NOMO-1 treated with DMSO at 0.1 percent for 48 hours (cell line): ENCODE measurements around the gene ATCAY.
"Not testable (repeated sequence)": the region's sequence is repeated elsewhere in the genome, so short reads cannot be mapped to it uniquely, and the experiment has no call there.

Experiments used
- DNase-seq: peaks from one replicate; lab custom pipeline; 2025; ENCODE audit not compliant: unreplicated experiment; lab: John Stamatoyannopoulos, UW

ATCAY gene

GRCh38 chr19:3944018-3944721, 63.7 kb downstream of the ATCAY start:
- no peak for DNase-seq

GRCh38 chr19:3945838-3946237, 65.4 kb downstream of the ATCAY start:
- DNase-seq, result no peak

GRCh38 chr19:3947316-3947933, 66.9 kb downstream of the ATCAY start:
- DNase-seq, result not testable (repeated sequence)

GRCh38 chr19:3949294-3949693, 68.8 kb downstream of the ATCAY start:
- DNase-seq, result no peak

- no peak for DNase-seq
Observed at GRCh38 chr19:3949997-3950859, 69.7 kb downstream of the ATCAY start.

GRCh38 chr19:3950871-3951861, 70.7 kb downstream of the ATCAY start:
- no peak for DNase-seq

- not testable (repeated sequence) for DNase-seq
Observed at GRCh38 chr19:3952755-3953276, 72.3 kb downstream of the ATCAY start.

- DNase-seq, result no peak
Observed at GRCh38 chr19:3954107-3954506, 73.6 kb downstream of the ATCAY start.

- not testable (repeated sequence) for DNase-seq
Observed at GRCh38 chr19:3955276-3955675, 74.8 kb downstream of the ATCAY start.

- no peak for DNase-seq
Observed at GRCh38 chr19:3955688-3956087, 75.2 kb downstream of the ATCAY start.

- DNase-seq, result no peak
Observed at GRCh38 chr19:3958836-3959765, 78.6 kb downstream of the ATCAY start.

- DNase-seq, result no peak
Observed at GRCh38 chr19:3959766-3960131, 79.3 kb downstream of the ATCAY start.

GRCh38 chr19:3961007-3961406, 80.5 kb downstream of the ATCAY start:
- DNase-seq, result no peak

GRCh38 chr19:3963458-3964255, 83.2 kb downstream of the ATCAY start:
- no peak for DNase-seq

GRCh38 chr19:3964256-3965194, 84.0 kb downstream of the ATCAY start:
- no peak for DNase-seq

- no peak for DNase-seq
Observed at GRCh38 chr19:3966051-3967017, 85.8 kb downstream of the ATCAY start.
